GM12892 (cell line): ENCODE data around the gene TMEM242.

Experiments
- DNase-seq: peaks from one replicate; pipeline ENCODE4 v3.0.0; 2011; ENCODE audit not compliant: insufficient read length
- FAIRE-seq: peaks from 2 replicates; lab custom pipeline; 2011; peaks lifted over from hg19 to GRCh38; lab: Jason Lieb, UNC
- POLR2A ChIP-seq: IDR thresholded peaks from 2 replicates; pipeline ENCODE4 v1.6.1; 2011; ENCODE audit warnings: low read depth, low read length, control low read depth
- POLR2AphosphoS5 ChIP-seq: IDR thresholded peaks from 2 replicates; pipeline ENCODE4 v1.6.1; 2011; ENCODE audit warnings: low read depth, low read length, control low read depth
- TAF1 ChIP-seq: IDR thresholded peaks from 2 replicates; pipeline ENCODE4 v1.6.1; 2011; ENCODE audit warnings: low read depth, mild to moderate bottlenecking, control low read depth, low read length, borderline replicate concordance

TMEM242 gene

GRCh38 chr6:157240059-157240959 is 83.0 kb downstream of the TMEM242 start:
- TF ChIP-seq POLR2AphosphoS5 (no peak), TAF1 (no peak), POLR2A (no peak)
- DNase-seq (no peak), FAIRE-seq (no peak)

GRCh38 chr6:157239671-157240058 is 83.7 kb downstream of the TMEM242 start:
- FAIRE-seq (no peak), DNase-seq (no peak)
- no peak for TF ChIP-seq TAF1
- no peak for TF ChIP-seq POLR2A
- no peak for TF ChIP-seq POLR2AphosphoS5
